Bronchial epithelial cell (primary cell): ENCODE results near the gene KATNA1. TPM values are rescaled to one million over a fixed set of nuclear protein-coding genes. Genes with fewer than 3 reads are reported as not detected.

Experiments
- DNase-seq: peaks from one replicate; pipeline ENCODE4 v3.0.0-alpha.2; 2010; ENCODE audit warnings: low read depth
- FAIRE-seq: peaks from 2 replicates; lab custom pipeline; 2011; peaks lifted over from hg19 to GRCh38; lab: Jason Lieb, UNC
- H3K27me3 ChIP-seq: 2 replicates; pipeline ENCODE4 v1.5.1; 2011; ENCODE audit warnings: low read length; ENCODE audit not compliant: control insufficient read depth, insufficient read depth
- H3K36me3 ChIP-seq: 2 replicates; pipeline ENCODE4 v1.5.1; 2011; ENCODE audit warnings: low read length; ENCODE audit not compliant: control insufficient read depth, insufficient read depth
- H3K4me3 ChIP-seq: 2 replicates; pipeline ENCODE4 v1.5.1; 2011; ENCODE audit warnings: mild to moderate bottlenecking, low read depth, low read length, control low read depth
- CTCF ChIP-seq: IDR thresholded peaks from 2 replicates; pipeline ENCODE4 v1.5.1; 2011; ENCODE audit warnings: mild to moderate bottlenecking, moderate library complexity, low read length, control low read depth, inconsistent platforms; ENCODE audit not compliant: insufficient read depth, severe bottlenecking
- total RNA-seq: library from RNA; depleted of rRNA; stranded (reverse); fragments of >200 nt; gene quantifications from 2 replicates; pipeline ENCODE4 v1.2.1, GENCODE V29; 2014

The KATNA1 gene
- total RNA-seq, 1 donor from 2014 or later = 30.0 TPM

- Histone ChIP-seq H3K36me3 (peaks cover 1% of the 10 kb centered on the region), H3K27me3 (no peaks in the 10 kb centered on the region), H3K4me3 (no peak overlapping the region)
- DNase-seq (no peak), FAIRE-seq (no peak)
- TF ChIP-seq CTCF = no peak
Observed at GRCh38 chr6:149593408-149593807, 55.1 kb downstream of the KATNA1 start.

- H3K36me3 ChIP-seq = peaks cover 1% of the 10 kb centered on the region
- no peak for TF ChIP-seq CTCF
- H3K4me3 ChIP-seq = no peak overlapping the region
- no peak for FAIRE-seq
- DNase-seq = no peak
- no peaks in the 10 kb centered on the region for H3K27me3 ChIP-seq
Observed at GRCh38 chr6:149592983-149593382, 55.5 kb downstream of the KATNA1 start.

- no peak overlapping the region for H3K4me3 ChIP-seq
- no peaks in the 10 kb centered on the region for H3K27me3 ChIP-seq
- peaks cover 3% of the 10 kb centered on the region for H3K36me3 ChIP-seq
- no peak for TF ChIP-seq CTCF
- DNase-seq = no peak
- no peak for FAIRE-seq
Observed at GRCh38 chr6:149586149-149586548, 62.4 kb downstream of the KATNA1 start.

GRCh38 chr6:149581349-149581748 lies 67.2 kb downstream of the KATNA1 start:
- no peak for TF ChIP-seq CTCF
- DNase-seq = no peak
- Histone ChIP-seq H3K36me3 (peaks cover 1% of the 10 kb centered on the region), H3K4me3 (no peak overlapping the region), H3K27me3 (no peaks in the 10 kb centered on the region)
- FAIRE-seq = no peak

- DNase-seq (peak; percentile 93), FAIRE-seq (no peak)
- Histone ChIP-seq H3K36me3 (peaks cover 1% of the 10 kb centered on the region), H3K27me3 (no peaks in the 10 kb centered on the region), H3K4me3 (no peak overlapping the region)
- TF ChIP-seq CTCF = no peak
Observed at GRCh38 chr6:149580880-149581279, 67.6 kb downstream of the KATNA1 start.

- TF ChIP-seq CTCF = no peak
- no peak overlapping the region for H3K4me3 ChIP-seq
- H3K27me3 ChIP-seq = no peaks in the 10 kb centered on the region
- DNase-seq = no peak
- no peaks in the 10 kb centered on the region for H3K36me3 ChIP-seq
- no peak for FAIRE-seq
Observed at GRCh38 chr6:149567945-149568585, 80.4 kb downstream of the KATNA1 start.
